Stimulated activated CD8-positive, alpha-beta memory T cell treated with anti-CD3 and anti-CD28 coated beads, Interleukin-4, amount 100 ng/mL, for 48 hours (primary cell): ENCODE results near the gene NUP160.
"Not testable (repeated sequence)": the region's sequence is repeated elsewhere in the genome, so short reads cannot be mapped to it uniquely, and the experiment has no call there.

Experiments
- DNase-seq: peaks from one replicate; pipeline ENCODE4 v3.0.0-alpha.2; 2020

NUP160 gene

GRCh38 chr11:47788181-47788580, 60.0 kb downstream of the NUP160 start:
- DNase-seq: no peak

- DNase-seq: no peak
These were observed 61.8 kb downstream of the NUP160 start for GRCh38 chr11:47786373-47786772.

DNA sequence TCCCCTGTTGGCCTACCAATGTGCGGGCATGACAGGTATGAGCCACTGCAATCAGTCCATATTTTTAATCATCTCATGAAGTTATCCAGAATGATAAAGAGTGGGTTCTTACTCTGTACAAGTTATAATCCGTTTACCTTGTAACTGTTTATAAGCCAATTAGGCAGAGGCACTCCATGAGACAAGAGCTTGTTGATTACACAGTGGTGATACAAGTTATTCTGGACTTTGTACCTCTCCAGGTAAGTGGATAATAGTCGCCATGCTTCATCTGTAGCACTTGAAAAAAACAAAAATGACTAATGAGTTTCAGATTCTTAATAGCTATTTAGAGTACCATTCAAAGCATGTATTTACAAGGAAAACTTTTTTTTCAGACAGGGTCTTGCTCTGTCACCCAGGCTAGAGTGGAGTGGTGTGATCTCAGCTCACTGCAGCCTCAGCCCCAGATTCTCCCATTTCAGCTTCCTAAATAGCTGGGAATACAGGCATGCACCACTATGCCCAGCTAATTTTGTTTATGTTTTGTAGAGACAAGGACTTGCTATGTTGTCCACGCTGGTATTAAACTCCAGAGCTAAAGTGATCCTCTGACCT, 63.3 kb downstream of the NUP160 start:
- no peak for DNase-seq

- DNase-seq: no peak
These were observed 65.0 kb downstream of the NUP160 start for GRCh38 chr11:47783087-47783610.

DNA sequence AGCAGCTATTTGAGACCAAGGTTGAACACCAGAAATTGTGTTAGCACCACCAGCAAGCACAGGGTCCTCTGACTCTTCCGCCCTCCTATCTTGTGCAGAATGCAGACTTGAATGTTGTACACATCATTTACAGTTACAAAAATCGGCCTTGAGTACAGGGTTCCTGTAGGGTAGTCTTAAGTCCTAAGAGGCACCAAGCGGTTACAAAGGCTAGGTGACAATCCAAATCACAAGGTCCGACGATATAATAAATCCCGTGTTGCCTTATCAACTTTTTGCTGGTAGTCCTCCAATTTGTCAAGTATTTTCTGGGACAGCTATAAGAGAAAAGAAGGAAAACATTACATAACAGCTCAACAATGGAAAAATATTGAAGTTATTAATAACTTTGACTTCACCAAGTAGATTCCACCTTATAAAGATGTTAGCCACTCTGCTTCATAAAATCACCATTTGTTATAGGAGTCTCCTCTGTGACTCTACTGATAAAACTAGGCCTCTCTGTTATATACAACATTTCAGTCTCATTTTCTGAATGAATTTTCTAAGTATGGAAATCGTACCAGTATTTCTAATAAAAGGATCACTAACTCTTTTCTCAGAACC, 69.2 kb downstream of the NUP160 start:
- DNase-seq: no peak

GRCh38 chr11:47775240-47775869, 72.8 kb downstream of the NUP160 start:
- no peak for DNase-seq

DNA sequence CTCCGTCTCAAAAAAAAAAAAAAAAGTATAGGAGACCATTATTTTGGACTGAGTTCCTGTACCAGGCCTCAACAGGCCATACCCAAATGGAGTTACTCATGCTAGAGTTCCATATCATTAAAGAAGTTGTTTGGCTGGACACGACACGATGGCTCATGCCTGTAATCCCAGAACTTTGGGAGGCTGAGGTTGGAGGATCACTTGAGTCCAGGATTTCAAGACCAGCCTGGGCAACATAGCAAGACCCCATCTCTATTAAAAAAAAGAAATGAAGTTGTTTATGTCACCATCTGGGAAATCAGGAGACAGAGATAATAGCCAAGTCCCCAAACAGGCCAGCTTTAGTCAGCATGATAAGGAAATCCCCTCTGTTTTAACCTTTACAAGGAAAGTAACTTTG, 74.3 kb downstream of the NUP160 start:
- DNase-seq: no peak

GRCh38 chr11:47769556-47769955, 78.6 kb downstream of the NUP160 start:
- not testable (repeated sequence) for DNase-seq

DNA sequence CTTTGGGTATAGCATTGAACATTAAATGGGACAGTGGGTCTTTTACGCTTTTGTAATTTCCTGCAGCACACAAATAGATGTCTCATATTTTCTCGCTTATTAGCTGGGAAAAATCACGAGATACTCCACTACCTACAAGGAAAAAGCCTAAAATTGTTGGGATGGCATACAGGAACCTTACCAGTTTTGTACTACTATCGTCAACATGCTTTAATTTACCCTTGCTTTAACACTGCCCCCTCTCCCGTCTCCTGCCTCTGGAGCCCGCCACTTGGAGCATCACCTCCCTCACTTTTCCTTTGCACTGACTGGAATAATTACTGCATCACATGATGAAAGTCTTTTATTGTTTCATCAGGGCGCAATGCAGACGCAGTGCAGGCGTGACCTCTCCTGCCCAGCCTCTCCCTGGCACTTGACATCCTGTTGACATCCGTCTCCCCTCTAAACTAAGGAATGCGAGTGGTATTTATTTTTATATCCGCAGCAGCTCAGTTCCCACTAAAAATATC, 80.0 kb downstream of the NUP160 start:
- peak; percentile 50 for DNase-seq

DNA sequence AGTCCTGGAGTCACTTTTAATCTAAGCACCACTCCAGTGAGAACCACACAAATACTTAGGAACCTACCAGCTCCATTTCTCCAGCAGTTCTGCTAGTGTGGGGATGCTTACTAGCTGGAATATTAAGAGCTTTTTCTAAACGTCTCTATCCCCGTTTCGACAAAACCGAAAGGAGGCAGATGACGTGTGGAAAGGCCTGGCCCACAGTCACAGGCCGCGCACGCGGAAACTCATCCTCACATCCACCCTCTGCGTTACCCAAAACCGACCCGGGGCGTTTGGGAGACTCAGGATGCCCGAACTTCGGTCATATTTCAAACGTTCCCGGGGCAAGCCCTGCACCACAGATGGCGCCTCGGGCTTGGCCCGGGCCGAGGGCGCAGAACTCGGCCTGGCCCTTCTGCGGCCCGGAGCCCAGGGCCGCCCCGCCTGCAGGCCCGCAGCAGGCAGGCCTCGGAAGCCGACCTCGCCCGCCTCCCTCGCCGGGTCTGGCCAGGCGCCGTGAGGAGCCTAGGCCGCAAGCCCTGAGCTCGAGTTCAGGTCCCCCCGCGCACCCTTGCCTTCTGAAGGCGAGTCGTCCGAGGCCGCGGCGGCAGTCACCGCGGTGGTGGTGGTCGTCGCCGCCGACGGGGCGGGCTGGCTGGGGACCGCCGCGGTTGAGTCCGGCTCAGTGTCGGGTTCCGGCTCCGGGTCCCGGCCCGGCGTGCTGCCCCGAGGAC, 81.5 kb downstream of the NUP160 start:
- peak; percentile 85 for DNase-seq

- DNase-seq: no peak
These were observed 83.1 kb downstream of the NUP160 start for GRCh38 chr11:47765086-47765485.

GRCh38 chr11:47759291-47759690, 88.9 kb downstream of the NUP160 start:
- not testable (repeated sequence) for DNase-seq

- no peak for DNase-seq
These were observed 91.9 kb downstream of the NUP160 start for GRCh38 chr11:47756208-47756607.

DNA sequence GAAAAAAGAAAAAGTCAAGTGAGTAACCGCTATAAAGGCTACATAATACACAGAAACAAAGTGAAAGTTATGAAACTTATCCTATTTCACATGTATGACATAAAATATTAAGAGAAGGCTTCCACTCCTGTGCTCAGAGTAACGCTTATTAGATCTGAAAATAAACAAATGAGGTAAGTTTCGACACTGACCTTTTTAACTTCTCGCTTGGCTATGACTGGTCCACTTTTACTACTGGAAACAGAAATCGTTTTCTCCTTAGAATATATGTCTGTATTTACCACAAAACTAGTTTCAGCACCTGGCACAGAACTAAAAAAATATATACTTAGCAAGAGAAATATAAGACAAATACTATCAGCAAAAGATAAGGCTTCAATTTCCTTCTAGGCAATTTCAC, 97.4 kb downstream of the NUP160 start:
- DNase-seq: no peak

DNA sequence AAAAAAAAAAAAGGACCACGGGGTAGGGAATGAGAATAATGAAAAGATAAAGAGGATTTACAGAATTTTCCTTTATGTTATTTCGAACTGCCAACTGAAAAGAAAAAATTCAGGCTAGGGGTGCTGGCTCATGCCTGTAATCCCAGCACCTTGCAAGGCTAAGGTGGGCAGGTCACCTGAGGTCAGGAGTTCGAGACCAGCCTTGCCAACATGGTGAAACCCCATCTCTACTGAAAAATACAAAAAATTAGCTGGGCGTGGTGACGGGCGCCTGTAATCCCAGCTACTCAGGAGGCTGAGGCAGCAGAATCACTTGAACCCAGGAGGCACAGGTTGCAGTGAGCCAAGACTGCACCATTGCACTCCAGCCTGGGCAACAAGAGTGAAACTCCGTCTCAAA, 105.7 kb downstream of the NUP160 start:
- not testable (repeated sequence) for DNase-seq

DNA sequence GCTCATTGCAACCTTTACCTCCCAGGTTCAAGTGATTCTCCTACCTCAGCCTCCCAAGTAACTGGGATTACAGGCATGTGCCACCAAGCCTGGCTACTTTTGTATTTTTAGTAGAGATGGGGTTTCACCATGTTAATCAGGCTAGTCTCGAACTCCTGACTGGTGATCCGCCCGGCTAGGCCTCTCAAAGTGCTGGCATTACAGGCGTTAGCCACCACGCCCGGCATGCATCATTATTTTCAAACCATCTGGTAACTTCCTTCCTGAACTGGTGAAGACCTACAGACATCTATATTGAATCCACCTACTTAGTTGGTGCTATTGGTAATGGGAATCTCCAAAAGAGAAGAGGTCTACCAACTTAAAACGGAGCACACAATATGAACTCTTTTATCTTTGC, 110.3 kb downstream of the NUP160 start:
- not testable (repeated sequence) for DNase-seq

DNA sequence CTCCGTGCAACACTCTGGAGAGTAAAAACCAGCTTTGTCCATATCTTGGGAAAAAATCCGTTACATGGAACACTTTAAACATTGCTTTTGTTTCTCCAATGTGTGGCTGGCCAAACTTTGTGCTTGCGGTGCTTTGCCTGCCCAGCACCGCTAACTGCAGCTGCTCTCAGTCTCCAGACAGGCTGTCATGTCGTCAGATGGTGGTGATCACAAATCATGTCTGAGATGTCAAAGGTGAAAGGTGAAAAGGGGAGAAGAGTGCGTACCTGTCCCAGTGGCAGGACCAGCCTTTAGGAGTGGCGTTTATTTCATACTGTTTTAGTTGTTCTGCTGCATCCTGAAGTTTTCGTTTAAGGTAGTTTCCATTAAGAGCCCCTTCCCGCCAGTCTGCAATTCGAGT, 115.9 kb downstream of the NUP160 start:
- DNase-seq: no peak

DNA sequence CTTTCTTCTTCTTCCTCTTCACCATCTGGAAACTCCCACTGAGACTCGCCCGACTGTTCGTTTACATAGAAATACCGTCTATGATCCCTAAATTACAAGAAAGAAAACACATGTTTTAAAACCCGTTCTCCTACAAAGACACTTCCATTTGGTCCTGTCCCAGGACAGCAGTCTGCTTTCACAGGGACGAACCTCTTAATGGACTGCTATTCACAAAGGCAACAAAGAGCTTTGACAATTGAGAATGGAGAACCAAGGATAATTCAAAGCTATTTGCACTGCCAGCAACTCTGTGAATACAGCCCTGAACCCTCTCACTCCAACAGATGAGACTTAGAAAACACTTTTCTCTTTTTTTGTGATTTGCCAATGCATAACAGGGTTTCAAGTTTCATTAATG, 116.7 kb downstream of the NUP160 start:
- no peak for DNase-seq
